H1 (cell line): ENCODE results near the gene SEC24C. TPM values are rescaled to one million over a fixed set of nuclear protein-coding genes. Genes with fewer than 3 reads are reported as not detected.

Experiments used
- CTCF ChIA-PET: fragments of 300-600 bp; sonication (Branson Sonifier 250); formaldehyde crosslinking; loops from one replicate; lab custom pipeline; 2021; ENCODE audit not compliant: partially characterized antibody; lab: Charles Lee
- POLR2A ChIA-PET: fragments of 300-600 bp; sonication (Branson Sonifier 250); formaldehyde crosslinking; loops from one replicate; lab custom pipeline; 2021; ENCODE audit warnings: inconsistent platforms; ENCODE audit not compliant: partially characterized antibody; lab: Charles Lee
- DNase-seq, 2 experiments: peaks; one replicate each; pipeline versions ENCODE4 v3.0.0 to v3.0.0-alpha.2; 2010 to 2022; ENCODE audit warnings: low spot score in 2 of 2, low read depth in 1 of 2, mixed read lengths in 1 of 2
- FAIRE-seq: peaks from 2 replicates; lab custom pipeline; 2011; peaks lifted over from hg19 to GRCh38; lab: Jason Lieb, UNC
- H2AFZ ChIP-seq: 2 replicates; pipeline ENCODE4 v1.8.1; 2012; ENCODE audit warnings: low read length, inconsistent platforms
- H2AK5ac ChIP-seq: 2 replicates; pipeline ENCODE4 v1.6.1; 2013; ENCODE audit warnings: low read depth, low read length
- H2BK120ac ChIP-seq: replicated peaks from 2 replicates; pipeline ENCODE3; 2013; ENCODE audit warnings: low read depth, low read length, inconsistent platforms
- H2BK12ac ChIP-seq: 2 replicates; pipeline ENCODE4 v1.6.1; 2013; ENCODE audit warnings: low read depth, low read length
- H2BK15ac ChIP-seq: 2 replicates; pipeline ENCODE4 v1.6.1; 2013; ENCODE audit warnings: low read length
- H2BK20ac ChIP-seq: 2 replicates; pipeline ENCODE4 v1.6.1; 2013; ENCODE audit warnings: low read length
- H2BK5ac ChIP-seq: 2 replicates; pipeline ENCODE4 v1.6.1; 2013; ENCODE audit warnings: low read depth, low read length
- H3K14ac ChIP-seq: 2 replicates; pipeline ENCODE4 v1.6.1; 2013; ENCODE audit warnings: inconsistent platforms; ENCODE audit not compliant: insufficient read length
- H3K18ac ChIP-seq: 2 replicates; pipeline ENCODE4 v1.6.1; 2013; ENCODE audit warnings: low read length; ENCODE audit errors: extremely low read depth
- H3K23ac ChIP-seq: 2 replicates; pipeline ENCODE4 v1.6.1; 2013; ENCODE audit warnings: inconsistent platforms; ENCODE audit not compliant: insufficient read length
- H3K23me2 ChIP-seq: 2 replicates; pipeline ENCODE4 v1.6.1; 2013; ENCODE audit warnings: low read depth, low read length
- H3K27ac ChIP-seq: 2 replicates; pipeline ENCODE4 v1.6.1; 2011; ENCODE audit warnings: low read depth, low read length, inconsistent platforms
- H3K27me3 ChIP-seq, 4 experiments: replicated peaks in 1 of 4; 1 replicate in 1 of 4; 2 replicates in 3 of 4; pipeline versions ENCODE4 v1.6.1 to v1.8.1; 2011 to 2013; ENCODE audit warnings: low read length in 3 of 4, mild to moderate bottlenecking in 3 of 4, inconsistent platforms in 2 of 4, mixed read lengths in 2 of 4, moderate library complexity in 1 of 4; ENCODE audit not compliant: control insufficient read depth in 3 of 4, insufficient read depth in 3 of 4; ENCODE audit errors: extremely low read depth in 1 of 4
- H3K36me3 ChIP-seq, 4 experiments: 2 replicates each; pipeline versions ENCODE4 v1.6.1 to v1.8.1; 2011 to 2013; ENCODE audit warnings: mild to moderate bottlenecking in 4 of 4, low read length in 3 of 4, moderate library complexity in 2 of 4, control low read depth in 1 of 4, inconsistent platforms in 1 of 4; ENCODE audit not compliant: insufficient read depth in 4 of 4, control insufficient read depth in 2 of 4
- H3K4ac ChIP-seq: replicated peaks from 2 replicates; pipeline ENCODE3; 2013; ENCODE audit warnings: low read length, low read depth, mixed read lengths, inconsistent platforms; ENCODE audit not compliant: insufficient read length
- H3K4me1 ChIP-seq, 4 experiments: replicated peaks in 1 of 4; 1 replicate in 1 of 4; 2 replicates in 3 of 4; pipeline versions ENCODE4 v1.6.1 to v1.8.1; 2011 to 2013; ENCODE audit warnings: low read length in 3 of 4, inconsistent platforms in 2 of 4, mixed read lengths in 1 of 4; ENCODE audit not compliant: insufficient read depth in 4 of 4, control insufficient read depth in 3 of 4
- H3K4me2 ChIP-seq, 2 experiments: 2 replicates each; pipeline versions ENCODE4 v1.6.1 to v1.8.1; 2011 to 2013; ENCODE audit warnings: low read depth in 2 of 2, low read length in 2 of 2, control low read depth in 1 of 2, inconsistent platforms in 1 of 2, mild to moderate bottlenecking in 1 of 2; ENCODE audit not compliant: insufficient read depth in 1 of 2
- H3K4me3 ChIP-seq, 4 experiments: fragments of 200-600, 300-600 bp in 1 of 4; sonication (generic), shearing (Covaris generic), sonication (Bioruptor Twin) in 1 of 4; 2 replicates each; pipeline versions ENCODE4 v1.5.1 to v1.8.1; 2011 to 2016; ENCODE audit warnings: low read length in 4 of 4, low read depth in 3 of 4, control low read depth in 2 of 4, inconsistent platforms in 2 of 4, mild to moderate bottlenecking in 2 of 4, mixed read lengths in 1 of 4, moderate library complexity in 1 of 4; ENCODE audit not compliant: insufficient read depth in 2 of 4; ENCODE audit errors: extremely low read depth in 1 of 4
- H3K56ac ChIP-seq: replicated peaks from 2 replicates; pipeline ENCODE3; 2013; ENCODE audit warnings: low read depth, mild to moderate bottlenecking, mixed read lengths, low read length, inconsistent platforms; ENCODE audit not compliant: insufficient read length
- H3K79me1 ChIP-seq: 2 replicates; pipeline ENCODE4 v1.6.1; 2013; ENCODE audit warnings: low read depth, low read length, control low read depth
- H3K79me2 ChIP-seq, 2 experiments: 2 replicates each; pipeline versions ENCODE4 v1.6.1 to v1.8.1; 2012 to 2013; ENCODE audit warnings: low read length in 2 of 2, mild to moderate bottlenecking in 2 of 2, inconsistent platforms in 1 of 2; ENCODE audit not compliant: insufficient read depth in 2 of 2, control insufficient read depth in 1 of 2
- H3K9ac ChIP-seq, 4 experiments: replicated peaks in 1 of 4; 1 replicate in 1 of 4; 2 replicates in 3 of 4; pipeline versions ENCODE4 v1.6.1 to v1.8.1; 2011 to 2013; ENCODE audit warnings: low read depth in 3 of 4, low read length in 3 of 4, control low read depth in 2 of 4, mild to moderate bottlenecking in 2 of 4, moderate library complexity in 2 of 4, inconsistent platforms in 1 of 4; ENCODE audit errors: extremely low read depth in 1 of 4
- H3K9me3 ChIP-seq, 2 experiments: 2 replicates each; pipeline versions ENCODE4 v1.6.1 to v1.8.1; 2012 to 2013; ENCODE audit warnings: mild to moderate bottlenecking in 2 of 2, moderate library complexity in 2 of 2, control low read depth in 1 of 2, inconsistent platforms in 1 of 2, low read depth in 1 of 2, low read length in 1 of 2, mixed read lengths in 1 of 2; ENCODE audit not compliant: insufficient read depth in 2 of 2
- H4K20me1 ChIP-seq, 2 experiments: replicated peaks in 1 of 2; 2 replicates each; pipeline versions ENCODE3 to v1.8.1; 2011 to 2013; ENCODE audit warnings: inconsistent platforms in 2 of 2, low read length in 2 of 2, mild to moderate bottlenecking in 1 of 2; ENCODE audit not compliant: insufficient read depth in 2 of 2, control insufficient read depth in 1 of 2
- H4K5ac ChIP-seq: 2 replicates; pipeline ENCODE4 v1.6.1; 2013; ENCODE audit warnings: low read length, low read depth, mixed read lengths, inconsistent platforms; ENCODE audit not compliant: insufficient read length
- H4K8ac ChIP-seq: 2 replicates; pipeline ENCODE4 v1.8.0; 2013; ENCODE audit warnings: mild to moderate bottlenecking, moderate library complexity, low read length, inconsistent platforms; ENCODE audit not compliant: insufficient read depth; ENCODE audit errors: extremely low read depth
- H4K91ac ChIP-seq: replicated peaks from 2 replicates; pipeline ENCODE3; 2013; ENCODE audit warnings: low read length, mixed read lengths, inconsistent platforms; ENCODE audit not compliant: insufficient read length
- TAF7 ChIP-seq: optimal IDR thresholded peaks from 2 replicates; pipeline ENCODE3; 2011; ENCODE audit warnings: low read depth, mild to moderate bottlenecking, inconsistent platforms, low read length, moderate library complexity, borderline replicate concordance
- WGBS, 2 experiments: shearing (Covaris generic) in 1 of 2; methylation state at CpG; one replicate each; pipeline versions ENCODE4 v1.1.6 to v1.1.7; 2013 to 2015; ENCODE audit warnings: low lambda C conversion rate in 2 of 2, mixed read lengths in 2 of 2, inconsistent platforms in 1 of 2, low coverage in 1 of 2, missing lambda C conversion rate in 1 of 2; ENCODE audit not compliant: insufficient replicate concordance in 2 of 2, insufficient coverage in 1 of 2, insufficient read length in 1 of 2; ENCODE audit errors: extremely low coverage in 1 of 2, missing lambda C conversion rate in 1 of 2; 5-methylcytosine and 5-hydroxymethylcytosine counted together
- polyA plus RNA-seq, 7 experiments: library from polyadenylated mRNA; depleted of rRNA in 3 of 7; stranded (reverse) in 5 of 7; unstranded in 2 of 7; fragments of >200 nt in 5 of 7; fragments of 200-250 nt in 2 of 7; gene quantifications; 1 replicate in 5 of 7; 2 replicates in 1 of 7; 4 replicates in 1 of 7; pipeline versions ENCODE4 v1.2.1 to v1.2.3, GENCODE V29; 2011 to 2013; ENCODE audit warnings: missing spikeins in 2 of 7, mixed read lengths in 2 of 7
- total RNA-seq: library from RNA; stranded (reverse); fragmentation: NEBNext Ultra II Directional; extraction: Animal tissue kit (Norgen Biotek cat#: 25700); gene quantifications from 2 replicates; pipeline ENCODE4 v1.2.1, GENCODE V29; 2021
- TF ChIP-seq, protein P1 (sequence below), 3 experiments: IDR thresholded peaks; 1 replicate in 2 of 3; 2 replicates in 1 of 3; pipeline versions ENCODE4 v1.5.1 to v1.6.1; 2011; ENCODE audit warnings: low read length in 3 of 3, mild to moderate bottlenecking in 3 of 3, inconsistent platforms in 2 of 3, low read depth in 1 of 3, moderate library complexity in 1 of 3; ENCODE audit not compliant: insufficient read depth in 1 of 3; ENCODE audit errors: control extremely low read depth in 1 of 3

SEC24C gene
- total and polyA plus RNA-seq, 2 of the 8 experiments (the other 6 are each of a cell fraction or from before 2014, with no cell fraction given) = 63.2 to 67.4 TPM

DNA sequence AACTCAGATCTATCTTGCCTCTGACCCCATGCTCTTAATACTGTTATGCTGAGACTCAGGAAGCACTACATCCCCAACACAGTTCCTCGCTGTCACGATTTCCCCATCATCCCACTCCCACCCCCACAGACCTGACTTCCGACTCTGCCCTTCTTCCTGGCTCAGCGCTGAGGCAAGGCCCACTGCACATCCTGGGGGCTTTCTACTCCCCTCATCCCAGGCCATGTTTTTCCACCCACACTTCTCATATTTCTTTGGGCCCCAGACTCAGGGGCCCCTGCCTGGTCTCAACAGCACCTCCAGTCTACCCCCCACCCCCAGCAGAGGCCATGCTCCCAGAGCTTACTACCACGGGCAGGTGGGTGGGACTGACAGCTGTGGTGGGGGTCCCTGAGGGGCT, 74.9 kb downstream of the SEC24C start:
- Histone ChIP-seq H3K4ac (no peak overlapping the region), H2BK15ac (no peak overlapping the region), H3K4me1 (no peaks in the 10 kb centered on the region), H4K91ac (no peak overlapping the region), H2AFZ (no peak overlapping the region), H2BK12ac (no peak overlapping the region), H2AK5ac (no peak overlapping the region), H4K8ac (no peak overlapping the region), H3K14ac (no peak overlapping the region), H2BK5ac (no peak overlapping the region; the same call in 1 of the 2 replicates), H3K9ac (no peak overlapping the region), H3K27ac (no peak overlapping the region), H3K56ac (no peak overlapping the region), H3K23me2 (no peaks in the 10 kb centered on the region), H2BK20ac (no peak overlapping the region), H3K79me1 (no peaks in the 10 kb centered on the region), H3K23ac (no peak overlapping the region), H4K5ac (no peak overlapping the region), H3K36me3 (peaks cover 3 to 20% (median 9%) of the 10 kb centered on the region in 4 experiments; a peak in 6 of 8 replicates), H3K27me3 (no peaks in the 10 kb centered on the region; a peak in 1 of 7 replicates), H4K20me1 (peaks cover 0 to 4% of the 10 kb centered on the region in 2 experiments), H3K4me2 (no peak overlapping the region), H3K18ac (no peak overlapping the region), H3K79me2 (no peaks in the 10 kb centered on the region), H2BK120ac (no peak overlapping the region), H3K4me3 (no peak overlapping the region), H3K9me3 (no peaks in the 10 kb centered on the region)
- ChIA-PET CTCF (interaction anchor here (0.6 to 16.0 kb wide), 13 partner anchors 10 to 689 kb away, joined by 3 to 209 read pairs (median 4); no protein-coding TSS in a partner anchor), POLR2A (interaction anchor here (0.6 to 2.4 kb wide), 3 partner anchors 12 to 47 kb away, joined by 3 to 9 read pairs (median 7); a partner anchor contains a TSS)
- FAIRE-seq = no peak
- 92% methylated on average over 5 of the region's 5 CpGs; no CpG with 5 or more reads in 1 of the 2 experiments for WGBS, 2 experiments
- DNase-seq = no peak
- TF ChIP-seq, protein P1, sequence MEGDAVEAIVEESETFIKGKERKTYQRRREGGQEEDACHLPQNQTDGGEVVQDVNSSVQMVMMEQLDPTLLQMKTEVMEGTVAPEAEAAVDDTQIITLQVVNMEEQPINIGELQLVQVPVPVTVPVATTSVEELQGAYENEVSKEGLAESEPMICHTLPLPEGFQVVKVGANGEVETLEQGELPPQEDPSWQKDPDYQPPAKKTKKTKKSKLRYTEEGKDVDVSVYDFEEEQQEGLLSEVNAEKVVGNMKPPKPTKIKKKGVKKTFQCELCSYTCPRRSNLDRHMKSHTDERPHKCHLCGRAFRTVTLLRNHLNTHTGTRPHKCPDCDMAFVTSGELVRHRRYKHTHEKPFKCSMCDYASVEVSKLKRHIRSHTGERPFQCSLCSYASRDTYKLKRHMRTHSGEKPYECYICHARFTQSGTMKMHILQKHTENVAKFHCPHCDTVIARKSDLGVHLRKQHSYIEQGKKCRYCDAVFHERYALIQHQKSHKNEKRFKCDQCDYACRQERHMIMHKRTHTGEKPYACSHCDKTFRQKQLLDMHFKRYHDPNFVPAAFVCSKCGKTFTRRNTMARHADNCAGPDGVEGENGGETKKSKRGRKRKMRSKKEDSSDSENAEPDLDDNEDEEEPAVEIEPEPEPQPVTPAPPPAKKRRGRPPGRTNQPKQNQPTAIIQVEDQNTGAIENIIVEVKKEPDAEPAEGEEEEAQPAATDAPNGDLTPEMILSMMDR (IDR thresholded peaks at IDR 0.05; ENCODE audit: control extremely low read depth in 1 of 3, insufficient read depth in 1 of 3, low read depth in 1 of 3, low read length in 3 of 3) = no peak
- no peak for TF ChIP-seq TAF7
